IMR-90 (cell line): Measurements from ENCODE around the gene SRPK1. TPM values are rescaled to one million over a fixed set of nuclear protein-coding genes. Genes with fewer than 3 reads are reported as not detected.

Source experiments
- ATAC-seq: fragments of 200-7000 bp; cut with Tn5 transposase; 2 replicates; pipeline ENCODE4 v1.9.1; 2020; ENCODE audit warnings: low read depth, mild to moderate bottlenecking, moderate library complexity
- BruUV-seq: library from RNA; stranded (reverse); fragments of 400-500 nt; replicated peaks from 2 replicates; lab custom pipeline; 2021; lab: Mats Ljungman, UMichigan
- CTCF ChIA-PET: fragments of 300-600 bp; formaldehyde crosslinking; extraction: SDS; loops from one replicate; lab custom pipeline; 2021; ENCODE audit warnings: antibody characterized with exemption; lab: Yijun Ruan, JAX
- POLR2A ChIA-PET: fragments of 300-600 bp; sonication (Branson Sonifier 250); formaldehyde crosslinking; loops from one replicate; lab custom pipeline; 2022; ENCODE audit warnings: antibody characterized with exemption; ENCODE audit not compliant: unreplicated experiment; lab: Charles Lee
- DNase-seq: peaks from one replicate; pipeline ENCODE4 v3.0.0; 2013
- H2AFZ ChIP-seq: replicated peaks from 2 replicates; pipeline ENCODE3; 2013; ENCODE audit warnings: low read length, mild to moderate bottlenecking; ENCODE audit not compliant: poor library complexity
- H2AK5ac ChIP-seq: 2 replicates; pipeline ENCODE4 v1.6.1; 2013; ENCODE audit warnings: low read depth, low read length, inconsistent platforms
- H2AK9ac ChIP-seq: replicated peaks from 2 replicates; pipeline ENCODE3; 2013; ENCODE audit warnings: mild to moderate bottlenecking, low read depth, low read length, moderate library complexity; ENCODE audit not compliant: poor library complexity
- H2BK120ac ChIP-seq: 2 replicates; pipeline ENCODE4 v1.6.1; 2013; ENCODE audit warnings: low read depth, low read length, inconsistent platforms
- H2BK15ac ChIP-seq: 3 replicates; pipeline ENCODE4 v1.6.1; 2013; ENCODE audit warnings: low read depth, low read length, inconsistent platforms
- H2BK20ac ChIP-seq: 2 replicates; pipeline ENCODE4 v1.6.1; 2013; ENCODE audit warnings: low read depth, mild to moderate bottlenecking, inconsistent platforms, low read length, moderate library complexity
- H2BK5ac ChIP-seq: 2 replicates; pipeline ENCODE4 v1.6.1; 2013; ENCODE audit warnings: mild to moderate bottlenecking, low read depth, low read length, inconsistent platforms; ENCODE audit not compliant: poor library complexity, severe bottlenecking
- H3K14ac ChIP-seq: replicated peaks from 2 replicates; pipeline ENCODE4 v1.6.1; 2013; ENCODE audit warnings: low read depth, low read length, inconsistent platforms
- H3K18ac ChIP-seq: 2 replicates; pipeline ENCODE4 v1.6.1; 2013; ENCODE audit warnings: low read depth, low read length, control low read depth
- H3K23ac ChIP-seq: 2 replicates; pipeline ENCODE4 v1.6.1; 2013; ENCODE audit warnings: low read depth, low read length, inconsistent platforms
- H3K27ac ChIP-seq: 2 replicates; pipeline ENCODE4 v1.5.1; 2013; ENCODE audit warnings: mild to moderate bottlenecking, control low read depth, low read length; ENCODE audit not compliant: insufficient read depth
- H3K27me3 ChIP-seq: 2 replicates; pipeline ENCODE4 v1.6.1; 2013; ENCODE audit warnings: low read length; ENCODE audit not compliant: control insufficient read depth, insufficient read depth
- H3K36me3 ChIP-seq: 2 replicates; pipeline ENCODE4 v1.6.1; 2013; ENCODE audit warnings: low read length, mixed read lengths; ENCODE audit not compliant: control insufficient read depth, insufficient read depth
- H3K4ac ChIP-seq: 2 replicates; pipeline ENCODE4 v1.6.1; 2013; ENCODE audit warnings: low read depth, low read length, inconsistent platforms
- H3K4me1 ChIP-seq: 2 replicates; pipeline ENCODE4 v1.6.1; 2013; ENCODE audit warnings: low read length, mixed read lengths; ENCODE audit not compliant: control insufficient read depth, insufficient read depth
- H3K4me2 ChIP-seq: 2 replicates; pipeline ENCODE4 v1.6.1; 2013; ENCODE audit warnings: low read depth, mild to moderate bottlenecking, control low read depth, low read length, moderate library complexity
- H3K4me3 ChIP-seq: 2 replicates; pipeline ENCODE4 v1.5.1; 2013; ENCODE audit warnings: low read depth, mild to moderate bottlenecking, control low read depth, low read length, moderate library complexity; ENCODE audit not compliant: insufficient read depth
- H3K56ac ChIP-seq: 2 replicates; pipeline ENCODE4 v1.6.1; 2013; ENCODE audit warnings: low read length, inconsistent platforms; ENCODE audit not compliant: insufficient read depth; ENCODE audit errors: extremely low read depth
- H3K79me1 ChIP-seq, 2 experiments: 2 replicates each; pipeline ENCODE4 v1.6.1; 2013; ENCODE audit warnings: low read length in 2 of 2, inconsistent platforms in 1 of 2, low read depth in 1 of 2
- H3K9ac ChIP-seq: 2 replicates; pipeline ENCODE4 v1.6.1; 2013; ENCODE audit warnings: low read depth, low read length, control low read depth
- H3K9me1 ChIP-seq: 2 replicates; pipeline ENCODE4 v1.6.1; 2013; ENCODE audit warnings: low read length, inconsistent platforms; ENCODE audit not compliant: insufficient read depth
- H3K9me3 ChIP-seq: 2 replicates; pipeline ENCODE4 v1.6.1; 2013; ENCODE audit warnings: low read length; ENCODE audit not compliant: control insufficient read depth, insufficient read depth
- H4K20me1 ChIP-seq: 2 replicates; pipeline ENCODE4 v1.6.1; 2013; ENCODE audit warnings: low read length, inconsistent platforms; ENCODE audit not compliant: insufficient read depth
- H4K5ac ChIP-seq: 2 replicates; pipeline ENCODE4 v1.6.1; 2013; ENCODE audit warnings: mild to moderate bottlenecking, low read depth, low read length, control low read depth
- H4K8ac ChIP-seq, 2 experiments: 2 replicates each; pipeline ENCODE4 v1.6.1; 2013; ENCODE audit warnings: low read depth in 2 of 2, low read length in 2 of 2, control low read depth in 1 of 2, inconsistent platforms in 1 of 2
- H4K91ac ChIP-seq: 2 replicates; pipeline ENCODE4 v1.6.1; 2013; ENCODE audit warnings: low read depth, low read length, inconsistent platforms; ENCODE audit not compliant: insufficient read depth
- CEBPB ChIP-seq: IDR thresholded peaks from 2 replicates; pipeline ENCODE4 v1.6.1; 2012; ENCODE audit warnings: low read depth, low read length, improper control_type of control experiment
- CHD1 ChIP-seq: IDR thresholded peaks from 2 replicates; pipeline ENCODE4 v1.6.1; 2012; ENCODE audit warnings: low read depth, low read length, improper control_type of control experiment
- CTCF ChIP-seq: conservative IDR thresholded peaks from 2 replicates; pipeline ENCODE4 v1.5.1; 2012; ENCODE audit warnings: mild to moderate bottlenecking, low read depth, low read length, improper control_type of control experiment
- ELK1 ChIP-seq: fragments of 150-350 bp; IDR thresholded peaks from 2 replicates; pipeline ENCODE4 v1.6.1; 2016; ENCODE audit warnings: low read depth, mild to moderate bottlenecking, low read length, moderate library complexity, borderline replicate concordance
- FOS ChIP-seq: fragments of 150-350 bp; IDR thresholded peaks from 2 replicates; pipeline ENCODE4 v1.6.1; 2016; ENCODE audit warnings: low read depth, low read length
- MAFK ChIP-seq: IDR thresholded peaks from 2 replicates; pipeline ENCODE4 v1.6.1; 2012; ENCODE audit warnings: low read depth, low read length, improper control_type of control experiment
- MAZ ChIP-seq: IDR thresholded peaks from 2 replicates; pipeline ENCODE4 v1.6.1; 2012; ENCODE audit warnings: low read depth, mild to moderate bottlenecking, low read length, improper control_type of control experiment, moderate library complexity, borderline replicate concordance
- MXI1 ChIP-seq: IDR thresholded peaks from 2 replicates; pipeline ENCODE4 v1.6.1; 2012; ENCODE audit warnings: low read depth, mild to moderate bottlenecking, low read length, moderate library complexity, borderline replicate concordance
- NFE2L2 ChIP-seq: fragments of 150-350 bp; IDR thresholded peaks from 2 replicates; pipeline ENCODE4 v1.6.1; 2016; ENCODE audit warnings: low read depth, mild to moderate bottlenecking, low read length
- POLR2A ChIP-seq: IDR thresholded peaks from 2 replicates; pipeline ENCODE4 v1.6.1; 2012; ENCODE audit warnings: mild to moderate bottlenecking, low read depth, low read length
- RAD21 ChIP-seq: IDR thresholded peaks from 2 replicates; pipeline ENCODE4 v1.6.1; 2012; ENCODE audit warnings: low read length, improper control_type of control experiment
- RCOR1 ChIP-seq: IDR thresholded peaks from 2 replicates; pipeline ENCODE4 v1.6.1; 2012; ENCODE audit warnings: mild to moderate bottlenecking, low read length, improper control_type of control experiment; ENCODE audit not compliant: insufficient replicate concordance
- RFX5 ChIP-seq: IDR thresholded peaks from 2 replicates; pipeline ENCODE4 v1.8.0; 2012; ENCODE audit warnings: low read depth, mild to moderate bottlenecking, low read length, moderate library complexity
- SMC3 ChIP-seq: fragments of 150-350 bp; IDR thresholded peaks from 2 replicates; pipeline ENCODE4 v1.6.1; 2016; ENCODE audit warnings: low read depth, mild to moderate bottlenecking, antibody characterized with exemption, low read length, moderate library complexity
- WGBS, 2 experiments: methylation state at CpG; one replicate each; pipeline versions ENCODE4 v1.1.5 to v1.1.7; 2013; ENCODE audit warnings: missing lambda C conversion rate in 2 of 2; ENCODE audit not compliant: insufficient read length in 1 of 2; ENCODE audit errors: extremely low coverage in 2 of 2; 5-methylcytosine and 5-hydroxymethylcytosine counted together
- dilution Hi-C: fragments of 300-500 bp; cut with HindIII; formaldehyde crosslinking; loops from one replicate; pipeline ENCODE4 v1.14.3; 2018; ENCODE audit warnings: low sequenced_read_pairs; ENCODE audit not compliant: unreplicated experiment
- in situ Hi-C: fragments of 300-500 bp; cut with MboI; formaldehyde crosslinking; loops from 3 replicates; pipeline ENCODE4 v1.14.3; 2019; ENCODE audit warnings: low sequenced_read_pairs, inconsistent platforms, mixed read lengths
- intact Hi-C: fragments of 100-400 bp; cut with micrococcal nuclease; formaldehyde crosslinking; loops from 2 replicates; pipeline ENCODE4 v1.10.0; 2022
- polyA plus RNA-seq, 3 experiments: library from polyadenylated mRNA; depleted of rRNA; stranded (reverse); fragments of >200 nt; gene quantifications; 2 replicates each; pipeline ENCODE4 v1.2.3, GENCODE V29; 2012; ENCODE audit warnings: low replicate concordance in 1 of 3
- total RNA-seq: library from RNA; depleted of rRNA; stranded (reverse); fragments of >200 nt; gene quantifications from 2 replicates; pipeline ENCODE4 v1.2.3, GENCODE V29; 2012
- TF ChIP-seq, protein P1 (sequence below): fragments of 150-350 bp; IDR thresholded peaks from 2 replicates; pipeline ENCODE4 v1.6.1; 2017; ENCODE audit warnings: mild to moderate bottlenecking, antibody characterized with exemption, low read length, low read depth

The SRPK1 gene
- total and polyA plus RNA-seq, 2 of the 4 experiments (the other 2 are of a cell fraction): 22.5 to 44.6 TPM

- no TSS peak for BruUV-seq
- H3K23ac ChIP-seq: no peak overlapping the region
- DNase-seq: no peak
- no peak overlapping the region for H3K27ac ChIP-seq
- H3K4me3 ChIP-seq: no peak overlapping the region
- H2BK20ac ChIP-seq: no peak overlapping the region
- no peak overlapping the region for H3K4ac ChIP-seq
- no peak overlapping the region for H3K4me2 ChIP-seq
- H2AK9ac ChIP-seq: no peak overlapping the region
- POLR2A ChIA-PET: no interaction called here
- no peak overlapping the region for H2BK15ac ChIP-seq
- peaks cover 53% of the 10 kb centered on the region for H3K27me3 ChIP-seq
- H2BK120ac ChIP-seq: no peak overlapping the region
- no peaks in the 10 kb centered on the region for H3K79me1 ChIP-seq
- no peak for ATAC-seq
- H4K91ac ChIP-seq: no peak overlapping the region
- H4K5ac ChIP-seq: no peak overlapping the region
- no peaks in the 10 kb centered on the region; the same call in 1 of the 2 replicates for H3K9me1 ChIP-seq
- H2AK5ac ChIP-seq: no peak overlapping the region
- H3K4me1 ChIP-seq: no peaks in the 10 kb centered on the region
- dilution Hi-C loops: no loop called here
- no peak overlapping the region for H2AFZ ChIP-seq
- H3K14ac ChIP-seq: no peak overlapping the region
- in situ Hi-C loops: no loop called here
- no peaks in the 10 kb centered on the region for H4K20me1 ChIP-seq
- H3K36me3 ChIP-seq: no peaks in the 10 kb centered on the region
- TF ChIP-seq CHD1: no peak
- TF ChIP-seq RCOR1: no peak
- no peak for TF ChIP-seq POLR2A
- no peak for TF ChIP-seq CTCF
- TF ChIP-seq RAD21: no peak
- TF ChIP-seq, protein P1, sequence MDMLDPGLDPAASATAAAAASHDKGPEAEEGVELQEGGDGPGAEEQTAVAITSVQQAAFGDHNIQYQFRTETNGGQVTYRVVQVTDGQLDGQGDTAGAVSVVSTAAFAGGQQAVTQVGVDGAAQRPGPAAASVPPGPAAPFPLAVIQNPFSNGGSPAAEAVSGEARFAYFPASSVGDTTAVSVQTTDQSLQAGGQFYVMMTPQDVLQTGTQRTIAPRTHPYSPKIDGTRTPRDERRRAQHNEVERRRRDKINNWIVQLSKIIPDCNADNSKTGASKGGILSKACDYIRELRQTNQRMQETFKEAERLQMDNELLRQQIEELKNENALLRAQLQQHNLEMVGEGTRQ: no peak
- TF ChIP-seq NFE2L2: no peak
- no peak for TF ChIP-seq MAFK
- no peak for TF ChIP-seq FOS
- TF ChIP-seq ELK1: no peak
- TF ChIP-seq RFX5: no peak
- no peak for TF ChIP-seq CEBPB
- TF ChIP-seq MXI1: no peak
- TF ChIP-seq SMC3: no peak
- no peak for TF ChIP-seq MAZ
- no peak overlapping the region for H3K9ac ChIP-seq
- 73% methylated on average over 9 of the region's 11 CpGs; no CpG with 5 or more reads in 1 of the 2 experiments for WGBS, 2 experiments
- H3K9me3 ChIP-seq: no peaks in the 10 kb centered on the region
- H2BK5ac ChIP-seq: no peak overlapping the region
- no peak overlapping the region for H3K56ac ChIP-seq
- intact Hi-C loops: no loop called here
- no peak overlapping the region for H3K18ac ChIP-seq
- H4K8ac ChIP-seq: no peak overlapping the region
- CTCF ChIA-PET: interaction anchor here (2.2 kb wide), 1 partner anchor 9 kb away, joined by 7 read pairs; no protein-coding TSS in a partner anchor
These were observed 125.3 kb downstream of the SRPK1 start for GRCh38 chr6:35795453-35796071.
